Smooth muscle cell (in vitro differentiated cells): Measurements from ENCODE around the gene C1GALT1. TPM values are rescaled to one million over a fixed set of nuclear protein-coding genes. Genes with fewer than 3 reads are reported as not detected.
A peak's percentile ranks its signal among the peaks of the same experiment; 100 is the strongest.

ENCODE experiments used
- DNase-seq: peaks from one replicate; lab custom pipeline; 2025; ENCODE audit not compliant: unreplicated experiment; lab: John Stamatoyannopoulos, UW
- H2AFZ ChIP-seq: fragments of 200-600 bp; sonication (generic); 2 replicates; pipeline ENCODE4 v1.6.0; 2016; ENCODE audit warnings: antibody characterized with exemption, low read depth, mild to moderate bottlenecking
- H3F3A ChIP-seq: fragments of 200-600 bp; sonication (generic); 2 replicates; pipeline ENCODE4 v1.6.0; 2017; ENCODE audit warnings: antibody characterized with exemption, low read depth
- H3K27ac ChIP-seq: fragments of 200-600 bp; sonication (generic); 2 replicates; pipeline ENCODE4 v1.5.1; 2016; ENCODE audit warnings: low read depth, mild to moderate bottlenecking
- H3K27me3 ChIP-seq: fragments of 200-600 bp; sonication (generic); 2 replicates; pipeline ENCODE4 v1.6.1; 2016; ENCODE audit warnings: low read depth, mild to moderate bottlenecking
- H3K36me3 ChIP-seq: fragments of 200-600 bp; sonication (generic); 2 replicates; pipeline ENCODE4 v1.5.1; 2016; ENCODE audit warnings: low read depth
- H3K4me1 ChIP-seq: fragments of 200-600 bp; sonication (generic); 2 replicates; pipeline ENCODE4 v1.5.1; 2016; ENCODE audit warnings: low read depth
- H3K4me2 ChIP-seq: fragments of 200-600 bp; sonication (generic); 2 replicates; pipeline ENCODE4 v1.6.0; 2016; ENCODE audit warnings: mild to moderate bottlenecking
- H3K4me3 ChIP-seq: fragments of 200-600 bp; sonication (generic); 2 replicates; pipeline ENCODE4 v1.5.1; 2016; ENCODE audit warnings: mild to moderate bottlenecking
- H3K79me2 ChIP-seq: fragments of 200-600 bp; sonication (generic); 2 replicates; pipeline ENCODE4 v1.6.0; 2016; ENCODE audit warnings: low read depth, mild to moderate bottlenecking
- H3K9ac ChIP-seq: fragments of 200-600 bp; sonication (generic); 2 replicates; pipeline ENCODE4 v1.6.0; 2016; ENCODE audit warnings: low read depth
- H3K9me3 ChIP-seq: fragments of 200-600 bp; sonication (generic); replicated peaks from 2 replicates; pipeline ENCODE4 v1.5.1; 2016; ENCODE audit warnings: low read depth
- H4K20me1 ChIP-seq: fragments of 200-600 bp; sonication (generic); 2 replicates; pipeline ENCODE4 v1.6.0; 2016; ENCODE audit warnings: low read depth
- CTCF ChIP-seq: fragments of 200-600 bp; sonication (generic); IDR thresholded peaks from 2 replicates; pipeline ENCODE4 v1.5.1; 2017; ENCODE audit warnings: borderline replicate concordance, mild to moderate bottlenecking, antibody characterized with exemption; ENCODE audit not compliant: insufficient read depth, poor library complexity, severe bottlenecking
- WGBS: methylation state at CpG from one replicate; pipeline ENCODE4 v1.1.7; 2016; ENCODE audit warnings: low lambda C conversion rate; 5-methylcytosine and 5-hydroxymethylcytosine counted together
- polyA plus RNA-seq: library from polyadenylated mRNA; unstranded; fragments of >200 nt; fragmentation: Nextera tagmentation; extraction: Ambion mirVana; gene quantifications from 2 replicates; pipeline ENCODE4 v1.2.1, GENCODE V29; 2016
- total RNA-seq: library from RNA; depleted of rRNA; stranded (reverse); fragments of >200 nt; gene quantifications from 2 replicates; pipeline ENCODE4 v1.2.3, GENCODE V29; 2014

The C1GALT1 gene
- total and polyA plus RNA-seq, 2 experiments from 2014 or later = 20.6 to 89.9 TPM

DNA sequence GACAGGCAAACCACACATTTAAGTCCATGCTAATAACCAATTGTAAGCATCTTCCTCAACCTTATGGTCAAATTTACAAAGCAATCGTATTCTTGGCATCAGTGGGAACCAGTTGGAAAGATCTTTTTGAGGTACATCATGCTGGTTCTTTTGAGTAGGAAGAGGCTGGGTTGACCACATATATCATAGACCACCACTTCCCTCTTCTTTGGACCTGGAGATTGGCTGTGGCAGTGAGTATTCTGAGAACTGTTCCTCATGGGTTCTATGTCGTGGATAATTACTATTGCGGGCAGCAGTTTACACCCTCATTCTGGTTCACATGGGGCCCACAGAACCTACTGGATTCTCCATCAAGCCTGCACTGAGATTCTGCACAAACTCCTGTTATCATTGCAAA, 35.5 kb upstream of the C1GALT1 start:
- Histone ChIP-seq H3K4me2 (no peak overlapping the region), H4K20me1 (no peaks in the 10 kb centered on the region), H3K27ac (no peak overlapping the region), H3K27me3 (no peaks in the 10 kb centered on the region), H3K4me1 (no peaks in the 10 kb centered on the region), H3K36me3 (no peaks in the 10 kb centered on the region), H3K9ac (no peak overlapping the region), H3K79me2 (no peaks in the 10 kb centered on the region), H3F3A (no peaks in the 10 kb centered on the region), H2AFZ (no peak overlapping the region), H3K4me3 (no peak overlapping the region), H3K9me3 (no peaks in the 10 kb centered on the region)
- TF ChIP-seq CTCF = no peak
- WGBS = 79% methylated on average over 3 of the region's 3 CpGs
- no peak for DNase-seq

DNA sequence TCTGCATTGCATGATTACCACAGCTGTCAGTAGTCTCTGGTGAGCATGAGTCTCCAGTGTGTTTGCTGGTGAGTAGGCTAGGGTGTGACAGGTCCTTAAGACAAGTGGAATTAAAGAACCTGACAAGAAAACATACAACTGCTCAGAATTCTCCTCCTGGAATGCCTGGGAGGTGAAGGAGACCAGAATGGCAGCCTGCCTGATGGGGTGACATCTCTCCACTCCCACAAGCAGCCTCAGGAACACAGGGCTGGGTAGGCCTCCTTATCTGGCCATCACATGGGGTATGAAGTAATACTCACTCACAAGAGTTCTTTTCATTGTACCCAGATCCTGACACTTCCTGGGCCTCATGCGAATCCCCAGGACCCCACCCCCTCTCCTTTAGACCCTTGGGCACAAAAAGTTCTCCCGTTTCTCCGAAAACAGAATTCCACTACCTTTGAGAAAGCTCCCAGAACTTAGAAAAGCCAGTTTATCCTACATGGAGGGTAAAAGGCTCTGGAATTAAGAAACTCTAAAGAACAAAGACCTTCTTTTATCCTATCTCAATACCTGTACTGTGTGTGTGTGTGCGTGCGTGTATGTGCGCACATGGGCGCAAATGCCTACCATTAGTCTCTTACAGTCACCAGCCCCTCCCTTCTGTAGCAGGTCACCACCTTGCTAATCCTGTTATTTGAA, 33.4 kb upstream of the C1GALT1 start:
- 80% methylated on average over 7 of the region's 7 CpGs for WGBS
- DNase-seq = no peak
- no peaks in the 10 kb centered on the region for H3K27me3 ChIP-seq
- no peaks in the 10 kb centered on the region for H3K36me3 ChIP-seq
- no peaks in the 10 kb centered on the region for H3K9me3 ChIP-seq
- no peak overlapping the region for H3K4me2 ChIP-seq
- H3K4me3 ChIP-seq = no peak overlapping the region
- H3K9ac ChIP-seq = no peak overlapping the region
- H3K79me2 ChIP-seq = no peaks in the 10 kb centered on the region
- no peaks in the 10 kb centered on the region for H4K20me1 ChIP-seq
- H3K27ac ChIP-seq = peak overlapping the region; percentile 35
- no peaks in the 10 kb centered on the region for H3K4me1 ChIP-seq
- no peaks in the 10 kb centered on the region for H3F3A ChIP-seq
- no peak for TF ChIP-seq CTCF
- no peak overlapping the region for H2AFZ ChIP-seq

DNA sequence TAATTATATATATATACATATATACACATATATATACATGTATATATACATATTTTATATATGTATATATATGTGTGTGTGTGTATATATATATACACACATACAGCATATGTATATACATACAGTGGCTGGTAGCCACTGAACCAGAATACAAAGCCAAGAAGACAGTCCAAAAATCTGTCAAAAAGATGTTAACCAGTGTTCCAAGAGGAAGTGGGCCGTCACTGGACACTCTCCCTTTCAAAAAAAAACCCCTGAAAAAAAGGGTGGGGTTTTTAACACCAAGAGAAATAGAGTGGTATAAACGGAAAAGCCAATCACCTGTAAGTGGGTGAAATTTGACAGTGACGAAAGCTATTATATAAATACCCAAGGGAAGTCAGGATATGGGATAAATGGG, 31.1 kb upstream of the C1GALT1 start:
- no peak overlapping the region for H3K4me3 ChIP-seq
- no peak for TF ChIP-seq CTCF
- no peak overlapping the region for H2AFZ ChIP-seq
- H3F3A ChIP-seq = no peaks in the 10 kb centered on the region
- H3K9me3 ChIP-seq = no peaks in the 10 kb centered on the region
- no peaks in the 10 kb centered on the region for H3K4me1 ChIP-seq
- H3K36me3 ChIP-seq = no peaks in the 10 kb centered on the region
- no peak overlapping the region for H3K9ac ChIP-seq
- H3K27ac ChIP-seq = no peak overlapping the region
- no peaks in the 10 kb centered on the region for H3K79me2 ChIP-seq
- H3K4me2 ChIP-seq = no peak overlapping the region
- H4K20me1 ChIP-seq = no peaks in the 10 kb centered on the region
- 62% methylated on average over 3 of the region's 3 CpGs for WGBS
- DNase-seq = no peak
- no peaks in the 10 kb centered on the region for H3K27me3 ChIP-seq

- Histone ChIP-seq H3K36me3 (no peaks in the 10 kb centered on the region), H3K9ac (no peak overlapping the region), H3K4me3 (no peak overlapping the region), H3K79me2 (no peaks in the 10 kb centered on the region), H3K9me3 (no peaks in the 10 kb centered on the region), H3K27me3 (no peaks in the 10 kb centered on the region), H3K27ac (no peak overlapping the region), H3F3A (no peaks in the 10 kb centered on the region), H2AFZ (no peak overlapping the region), H3K4me2 (no peak overlapping the region), H4K20me1 (no peaks in the 10 kb centered on the region), H3K4me1 (no peaks in the 10 kb centered on the region)
- no peak for DNase-seq
- no peak for TF ChIP-seq CTCF
- no CpG with 5 or more reads among the region's 1 CpG for WGBS
Measured at GRCh38 chr7:7151865-7152264, 30.5 kb upstream of the C1GALT1 start.
